T-helper 17 cell (primary cell): ENCODE measurements around the gene MYO16. TPM values are rescaled to one million over a fixed set of nuclear protein-coding genes. Genes with fewer than 3 reads are reported as not detected.

Experiments
- ATAC-seq: fragments of 150-1000 bp; cut with Tn5 transposase; 2 replicates; pipeline ENCODE4 v1.10.0; 2021; ENCODE audit warnings: mild to moderate bottlenecking, moderate library complexity
- DNase-seq, 3 donors: peaks; one replicate each; pipeline versions ENCODE4 v3.0.0 to v3.0.0-alpha.2; 2020 to 2021
- H3K9me3 ChIP-seq: one replicate; pipeline ENCODE4 v1.7.0; 2013; ENCODE audit warnings: low read length, mild to moderate bottlenecking; ENCODE audit not compliant: control insufficient read depth, poor library complexity, severe bottlenecking
- H3K27ac Mint-ChIP-seq: one replicate; pipeline ENCODE4 v1.8.0; 2022; ENCODE audit warnings: mild to moderate bottlenecking, moderate library complexity, mixed read lengths
- H3K27me3 Mint-ChIP-seq: one replicate; pipeline ENCODE4 v1.8.0; 2022; ENCODE audit warnings: mixed read lengths
- H3K36me3 Mint-ChIP-seq: one replicate; pipeline ENCODE4 v1.8.0; 2022; ENCODE audit warnings: low read depth, mixed read lengths
- H3K4me1 Mint-ChIP-seq: one replicate; pipeline ENCODE4 v1.8.0; 2022; ENCODE audit warnings: mild to moderate bottlenecking, mixed read lengths
- H3K4me3 Mint-ChIP-seq: one replicate; pipeline ENCODE4 v1.8.0; 2022; ENCODE audit warnings: mild to moderate bottlenecking, moderate library complexity, mixed read lengths
- total RNA-seq, 4 donors: library from RNA in 2 of 4; stranded (reverse) in 2 of 4; gene quantifications; one replicate each; pipeline ENCODE4 v1.2.3 and lab custom pipeline; 2022 to 2026

Gene MYO16
- total RNA-seq, 2 donors from 2014 or later, result 0.42 to 0.45 TPM

DNA sequence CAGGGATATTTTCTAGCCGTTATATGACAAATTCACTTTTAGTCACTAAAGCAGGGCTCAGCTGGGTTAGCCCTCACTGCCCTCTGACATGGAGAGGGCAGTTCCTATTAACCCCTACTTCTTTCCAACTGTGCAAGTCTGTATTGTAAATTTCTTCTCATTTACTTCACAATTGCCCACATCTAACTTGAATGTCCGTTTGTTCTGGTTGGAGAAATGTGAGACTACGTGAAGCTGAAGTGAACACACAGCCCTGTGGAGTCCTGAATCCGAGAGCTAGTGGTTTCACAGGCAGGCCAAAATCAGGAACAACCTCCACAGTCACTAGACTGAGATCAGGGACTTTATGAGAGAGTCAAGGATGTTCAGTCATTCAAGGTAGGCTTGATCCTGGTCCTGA lies 4.4 kb upstream of the MYO16 start:
- no peak for ATAC-seq
- DNase-seq, result no peak
- H3K4me1 Mint-ChIP-seq, result no peaks in the 10 kb centered on the region
- no peak overlapping the region for H3K27ac Mint-ChIP-seq
- H3K4me3 Mint-ChIP-seq, result no peak overlapping the region
- H3K36me3 Mint-ChIP-seq, result no peaks in the 10 kb centered on the region
- H3K9me3 ChIP-seq, result peaks cover 3% of the 10 kb centered on the region
- H3K27me3 Mint-ChIP-seq, result peaks cover 10% of the 10 kb centered on the region

DNA sequence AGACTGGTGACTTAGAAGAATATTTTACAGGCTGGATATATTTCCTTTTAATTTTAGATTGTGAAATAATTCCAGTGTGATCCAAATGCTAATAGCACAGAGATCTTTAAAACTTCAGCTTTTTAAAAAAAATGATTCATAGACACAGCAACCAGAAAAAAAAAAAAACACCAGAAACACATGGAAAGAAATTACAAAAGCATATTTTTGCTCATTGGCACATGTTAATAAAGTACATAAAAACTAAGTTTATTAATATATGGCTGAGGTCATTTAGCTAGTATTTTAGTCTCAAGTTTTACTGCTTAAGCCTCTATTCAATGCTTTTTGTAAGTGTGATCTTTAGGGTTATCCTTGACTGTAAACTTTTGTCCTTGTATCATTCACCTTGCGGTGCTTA lies 577 bp downstream of the MYO16 start:
- peaks cover 5% of the 10 kb centered on the region for H3K9me3 ChIP-seq
- DNase-seq (no peak), ATAC-seq (no peak)
- H3K36me3 Mint-ChIP-seq, result peaks cover 2% of the 10 kb centered on the region
- H3K4me1 Mint-ChIP-seq, result no peaks in the 10 kb centered on the region
- no peak overlapping the region for H3K27ac Mint-ChIP-seq
- no peak overlapping the region for H3K4me3 Mint-ChIP-seq
- H3K27me3 Mint-ChIP-seq, result peaks cover 10% of the 10 kb centered on the region

DNA sequence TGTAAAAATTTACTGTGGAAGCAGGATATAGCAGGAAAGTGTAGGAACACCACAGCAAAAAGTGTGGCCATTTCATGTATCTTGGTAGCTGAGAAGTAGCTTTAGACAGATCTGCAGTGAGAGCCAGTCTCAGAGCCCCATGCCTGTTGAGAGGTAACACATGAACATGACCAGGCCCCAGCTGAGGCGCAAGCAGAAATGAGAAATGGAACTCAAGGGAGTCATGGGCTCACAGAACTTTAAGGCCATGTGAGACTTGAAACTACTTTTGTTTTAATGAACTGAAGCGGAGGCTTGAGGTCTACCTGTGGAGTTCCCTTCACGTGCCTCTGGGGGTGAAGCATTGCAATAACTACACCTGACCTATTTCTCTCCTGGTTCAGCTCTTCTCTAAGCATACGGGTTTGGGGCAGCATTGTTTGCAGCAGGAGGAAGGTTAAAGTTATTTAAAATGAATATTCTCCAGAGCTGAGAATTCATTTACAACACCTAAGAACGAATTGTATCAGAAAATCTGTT lies 3.3 kb downstream of the MYO16 start:
- Mint-ChIP-seq H3K4me1 (no peaks in the 10 kb centered on the region), H3K27me3 (peaks cover 10% of the 10 kb centered on the region), H3K4me3 (no peak overlapping the region), H3K36me3 (peaks cover 2% of the 10 kb centered on the region), H3K27ac (no peak overlapping the region)
- H3K9me3 ChIP-seq, result peaks cover 2% of the 10 kb centered on the region
- ATAC-seq (no peak), DNase-seq (no peak)

DNA sequence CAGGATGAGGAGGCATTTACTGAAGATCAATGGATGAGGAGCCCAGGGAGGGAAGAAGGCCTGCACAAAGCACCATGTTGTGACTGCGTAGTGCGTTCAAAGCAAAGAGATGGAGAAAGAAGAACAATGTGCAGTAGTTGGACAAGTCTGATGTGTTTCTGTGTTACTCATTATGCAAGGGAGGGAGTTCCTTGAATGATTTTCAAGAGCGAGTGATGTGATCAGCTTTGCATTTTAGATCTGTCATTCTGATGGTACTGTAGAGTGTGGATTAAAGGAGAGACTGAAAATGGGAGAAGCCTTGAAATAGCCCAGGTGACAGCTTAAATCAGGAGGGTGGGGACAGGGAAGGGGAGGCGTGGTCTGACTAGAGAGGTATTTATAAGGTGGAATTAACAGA lies 9.5 kb downstream of the MYO16 start:
- H3K9me3 ChIP-seq, result no peaks in the 10 kb centered on the region
- no peaks in the 10 kb centered on the region for H3K4me1 Mint-ChIP-seq
- no peaks in the 10 kb centered on the region for H3K27me3 Mint-ChIP-seq
- no peak overlapping the region for H3K27ac Mint-ChIP-seq
- DNase-seq, result no peak
- ATAC-seq, result no peak
- no peak overlapping the region for H3K4me3 Mint-ChIP-seq
- H3K36me3 Mint-ChIP-seq, result no peaks in the 10 kb centered on the region

DNA sequence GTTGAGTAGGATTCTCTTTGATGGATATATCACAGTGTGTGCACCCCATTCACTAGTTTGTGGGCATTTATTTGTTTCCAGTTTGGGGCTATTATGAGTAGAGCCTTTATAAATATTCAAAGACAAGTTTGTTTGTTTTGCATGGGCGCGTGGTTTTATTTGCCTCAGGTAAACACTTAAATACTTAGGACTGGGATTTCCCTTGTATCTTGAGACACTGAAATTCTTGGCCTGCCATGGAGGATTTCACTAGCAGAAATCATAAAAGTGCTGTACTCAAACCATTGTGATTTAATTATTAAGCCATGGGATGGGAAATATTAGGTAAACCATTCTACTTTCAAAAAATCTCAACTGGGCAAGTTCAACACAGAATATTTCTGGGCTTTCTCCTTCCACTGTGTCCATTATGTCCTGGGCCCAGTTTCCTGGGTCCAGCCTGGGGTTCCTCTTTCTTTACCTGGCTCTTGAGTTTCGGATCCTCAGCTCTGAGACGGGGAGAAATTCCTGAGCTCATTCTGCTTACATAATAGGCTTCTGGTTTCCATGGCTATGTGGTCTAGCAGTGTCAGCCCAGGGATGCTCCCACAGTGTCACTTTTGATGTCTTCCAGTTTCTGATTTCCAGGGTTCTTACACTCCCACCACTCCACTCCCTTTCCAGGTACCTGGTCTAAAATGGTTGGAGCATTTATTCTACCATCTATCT lies 14.4 kb downstream of the MYO16 start:
- Mint-ChIP-seq H3K27ac (no peak overlapping the region), H3K27me3 (no peaks in the 10 kb centered on the region), H3K4me3 (no peak overlapping the region), H3K36me3 (no peaks in the 10 kb centered on the region), H3K4me1 (no peaks in the 10 kb centered on the region)
- no peak for ATAC-seq
- no peaks in the 10 kb centered on the region for H3K9me3 ChIP-seq
- DNase-seq, result no peak

DNA sequence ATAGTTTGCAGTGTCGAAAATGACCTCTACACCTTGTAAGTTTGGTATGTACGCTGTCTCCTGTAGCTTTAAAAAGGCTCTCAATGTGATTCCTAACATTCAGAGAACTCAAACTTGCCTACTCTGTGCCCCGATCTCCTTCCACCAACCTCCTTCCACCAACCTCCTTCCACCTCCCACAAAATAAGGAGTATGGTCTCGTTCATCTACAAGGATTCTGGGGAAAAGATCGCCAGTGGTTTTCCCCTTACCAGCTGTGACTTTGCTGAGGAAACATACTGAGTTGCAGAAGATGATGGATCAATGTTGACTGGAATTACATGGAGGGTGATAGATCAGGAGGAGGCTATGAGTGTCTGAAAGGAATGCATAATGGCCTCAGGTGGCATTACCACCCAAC lies 16.0 kb downstream of the MYO16 start:
- Mint-ChIP-seq H3K4me1 (no peaks in the 10 kb centered on the region), H3K4me3 (no peak overlapping the region), H3K27me3 (no peaks in the 10 kb centered on the region), H3K36me3 (no peaks in the 10 kb centered on the region), H3K27ac (no peak overlapping the region)
- no peak for ATAC-seq
- no peaks in the 10 kb centered on the region for H3K9me3 ChIP-seq
- DNase-seq, result no peak

DNA sequence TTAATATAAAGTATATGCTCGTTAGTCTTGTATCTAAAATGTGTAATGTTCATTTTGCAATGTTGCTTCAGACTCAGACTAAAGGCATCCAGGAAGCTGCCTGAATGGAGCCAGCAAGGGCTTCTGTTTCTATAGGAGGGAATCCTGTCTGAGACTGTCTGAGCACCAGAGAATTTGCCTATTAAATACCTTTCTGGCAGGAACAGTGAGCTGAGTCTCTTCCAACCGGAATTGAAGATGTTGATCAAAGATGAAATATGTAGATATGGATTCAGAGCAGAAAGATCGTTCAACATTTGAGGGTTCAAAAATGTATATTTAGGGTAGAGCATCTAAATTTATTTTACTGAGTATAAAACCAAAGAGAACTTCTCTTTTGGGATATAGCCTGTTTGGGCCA lies 20.9 kb downstream of the MYO16 start:
- DNase-seq (no peak), ATAC-seq (no peak)
- no peaks in the 10 kb centered on the region for H3K9me3 ChIP-seq
- H3K27ac Mint-ChIP-seq, result no peak overlapping the region
- no peaks in the 10 kb centered on the region for H3K4me1 Mint-ChIP-seq
- no peak overlapping the region for H3K4me3 Mint-ChIP-seq
- H3K36me3 Mint-ChIP-seq, result no peaks in the 10 kb centered on the region
- H3K27me3 Mint-ChIP-seq, result no peaks in the 10 kb centered on the region

DNA sequence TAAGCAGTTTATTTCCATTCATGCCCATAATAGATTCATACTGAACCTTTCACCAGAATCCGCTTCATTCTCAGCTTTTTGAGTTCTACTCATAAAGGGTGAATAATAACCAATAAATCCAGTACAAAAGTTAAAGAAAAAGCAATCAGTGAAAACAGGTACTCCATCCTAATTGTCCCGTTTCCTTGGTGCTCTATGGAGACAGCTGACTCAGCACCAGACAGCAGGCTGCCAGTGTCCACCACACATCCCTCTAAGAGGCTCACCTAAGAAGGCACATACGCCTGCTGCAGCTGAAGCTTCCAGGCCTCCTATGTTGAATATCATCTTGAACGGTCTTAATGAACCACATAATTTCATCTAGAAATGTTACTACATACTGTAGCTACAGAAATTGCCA lies 27.3 kb downstream of the MYO16 start:
- DNase-seq (no peak), ATAC-seq (no peak)
- no peaks in the 10 kb centered on the region for H3K9me3 ChIP-seq
- Mint-ChIP-seq H3K27ac (no peak overlapping the region), H3K4me1 (no peaks in the 10 kb centered on the region), H3K4me3 (no peak overlapping the region), H3K27me3 (no peaks in the 10 kb centered on the region), H3K36me3 (no peaks in the 10 kb centered on the region)

DNA sequence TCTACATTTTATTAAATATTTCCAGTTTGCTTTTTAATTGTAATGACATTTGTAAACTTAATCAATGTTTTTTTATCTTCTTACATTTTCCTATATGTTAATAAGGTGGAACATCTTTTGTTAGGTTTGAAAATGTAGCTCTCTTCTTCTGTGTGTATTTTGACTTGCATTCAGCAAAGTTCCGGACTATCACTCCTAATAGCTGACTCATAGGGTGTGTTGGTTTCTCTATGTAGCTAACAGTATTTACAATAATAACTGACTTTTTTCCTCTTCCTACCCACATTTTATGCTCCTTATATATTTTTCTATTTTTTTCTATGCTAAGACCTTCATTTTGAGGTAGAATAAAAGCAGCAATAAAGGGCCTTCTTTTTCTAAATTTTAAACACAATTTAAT lies 28.1 kb downstream of the MYO16 start:
- H3K4me1 Mint-ChIP-seq, result no peaks in the 10 kb centered on the region
- DNase-seq (no peak), ATAC-seq (no peak)
- H3K27me3 Mint-ChIP-seq, result no peaks in the 10 kb centered on the region
- no peaks in the 10 kb centered on the region for H3K9me3 ChIP-seq
- H3K27ac Mint-ChIP-seq, result no peak overlapping the region
- H3K4me3 Mint-ChIP-seq, result no peak overlapping the region
- no peaks in the 10 kb centered on the region for H3K36me3 Mint-ChIP-seq

DNA sequence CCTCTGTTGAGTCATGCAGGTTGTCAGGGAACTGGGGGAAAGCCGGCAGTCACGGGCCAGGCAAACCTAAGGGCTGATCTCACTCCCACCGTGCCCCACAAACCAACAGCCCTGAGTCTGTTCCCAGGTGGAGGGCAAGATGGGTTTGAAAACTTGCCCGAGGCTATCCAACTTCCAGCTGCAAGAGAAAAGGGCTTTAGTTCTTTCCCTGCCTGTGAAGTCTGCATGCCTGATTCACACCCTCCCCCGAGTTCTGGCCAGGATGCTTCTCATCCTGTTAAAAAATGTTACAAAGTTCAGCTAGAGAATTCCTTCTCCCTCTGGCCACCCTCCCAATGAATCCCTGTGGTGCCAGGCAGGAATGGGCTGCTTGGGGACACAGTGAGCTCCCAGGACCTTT lies 33.1 kb downstream of the MYO16 start:
- no peaks in the 10 kb centered on the region for H3K9me3 ChIP-seq
- H3K4me3 Mint-ChIP-seq, result no peak overlapping the region
- ATAC-seq (no peak), DNase-seq (no peak)
- H3K4me1 Mint-ChIP-seq, result no peaks in the 10 kb centered on the region
- no peak overlapping the region for H3K27ac Mint-ChIP-seq
- peaks cover 7% of the 10 kb centered on the region for H3K27me3 Mint-ChIP-seq
- H3K36me3 Mint-ChIP-seq, result peaks cover 2% of the 10 kb centered on the region

DNA sequence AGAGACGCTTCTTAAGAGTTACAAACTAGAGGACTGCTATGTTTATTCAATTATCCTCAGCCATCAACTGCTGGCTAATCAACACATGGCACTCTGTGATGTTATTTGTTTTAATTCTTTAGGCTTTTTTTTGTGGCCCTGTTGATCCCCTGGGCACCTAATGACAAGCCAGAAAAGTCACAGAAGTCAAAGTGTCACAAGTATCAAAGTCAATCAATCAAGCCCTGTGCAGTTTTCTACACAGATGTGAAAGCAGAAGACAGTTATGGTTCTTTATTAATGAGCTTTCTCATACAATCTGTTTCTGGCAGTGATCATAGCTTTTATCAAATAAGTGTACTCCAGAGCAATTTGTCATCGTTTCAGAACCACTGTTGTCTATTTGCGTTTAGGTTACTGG lies 34.3 kb downstream of the MYO16 start:
- ATAC-seq, result no peak

DNA sequence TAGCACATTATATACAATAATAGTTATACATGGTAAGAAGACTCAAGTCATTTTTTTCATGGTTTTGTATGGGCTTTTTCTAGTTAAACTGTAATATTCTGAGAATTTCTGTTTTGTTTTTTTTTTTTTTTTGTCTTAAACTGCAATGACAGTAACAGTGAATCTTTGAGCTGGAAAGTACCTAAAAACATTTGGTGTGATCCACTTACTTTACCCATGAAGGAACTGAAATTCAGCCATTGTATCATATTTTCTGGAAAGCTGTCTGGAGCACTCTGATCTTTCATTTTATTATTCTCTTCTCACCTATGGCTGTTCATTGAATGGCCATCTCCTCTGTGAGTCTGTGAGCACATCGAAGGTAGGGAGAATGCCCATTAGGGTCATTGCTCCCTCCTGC lies 37.8 kb downstream of the MYO16 start:
- H3K9me3 ChIP-seq, result no peaks in the 10 kb centered on the region
- Mint-ChIP-seq H3K4me1 (no peaks in the 10 kb centered on the region), H3K27me3 (peaks cover 9% of the 10 kb centered on the region), H3K36me3 (peaks cover 2% of the 10 kb centered on the region), H3K27ac (no peak overlapping the region), H3K4me3 (no peak overlapping the region)
- DNase-seq (no peak), ATAC-seq (no peak)

More for the DNA sequence above, 34.3 kb downstream of the MYO16 start:
- Mint-ChIP-seq H3K4me3 (no peak overlapping the region), H3K36me3 (peaks cover 2% of the 10 kb centered on the region), H3K27me3 (peaks cover 9% of the 10 kb centered on the region), H3K27ac (no peak overlapping the region), H3K4me1 (no peaks in the 10 kb centered on the region)
- DNase-seq, result no peak
- H3K9me3 ChIP-seq, result no peaks in the 10 kb centered on the region

DNA sequence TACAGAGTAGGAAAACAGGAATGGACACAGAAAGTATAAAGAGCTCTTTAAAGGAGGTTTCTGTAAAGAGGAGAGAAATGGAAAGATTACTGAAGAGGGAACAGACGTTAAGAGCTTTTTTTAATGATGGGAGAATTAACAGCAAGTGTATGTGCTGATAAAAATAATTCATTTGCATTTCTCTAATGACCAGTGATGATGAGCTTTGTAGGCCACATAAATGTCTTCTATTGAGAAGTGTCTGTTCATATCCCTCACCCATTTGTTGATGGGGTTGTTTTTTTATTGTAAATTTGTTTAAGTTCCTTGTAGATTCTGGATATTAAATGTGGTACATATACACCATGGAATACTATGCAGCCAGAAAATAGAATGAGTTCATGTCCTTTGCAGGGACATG lies 40.0 kb downstream of the MYO16 start:
- peaks cover 9% of the 10 kb centered on the region for H3K27me3 Mint-ChIP-seq
- no peaks in the 10 kb centered on the region for H3K9me3 ChIP-seq
- H3K27ac Mint-ChIP-seq, result no peak overlapping the region
- ATAC-seq, result no peak
- H3K36me3 Mint-ChIP-seq, result peaks cover 2% of the 10 kb centered on the region
- H3K4me3 Mint-ChIP-seq, result no peak overlapping the region
- DNase-seq, result no peak
- H3K4me1 Mint-ChIP-seq, result no peaks in the 10 kb centered on the region

DNA sequence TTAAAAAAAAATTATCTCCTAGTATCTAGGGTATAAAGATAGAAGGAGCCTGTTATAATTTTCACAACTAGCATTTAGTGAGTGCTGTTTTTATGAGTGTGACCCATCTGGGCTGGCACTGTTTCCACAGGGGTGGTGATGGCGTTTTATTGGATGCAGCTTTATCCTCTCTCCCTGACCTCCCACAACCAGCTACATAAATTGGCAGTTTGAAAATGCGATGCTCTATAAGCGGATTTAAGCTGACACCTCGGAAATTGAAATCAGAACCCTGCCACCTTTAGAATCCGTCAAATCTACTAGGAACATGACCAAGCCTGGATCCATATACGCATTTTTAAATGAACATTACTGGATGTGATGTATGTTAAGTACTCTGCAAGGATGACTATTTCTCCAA lies 44.9 kb downstream of the MYO16 start:
- ATAC-seq (no peak), DNase-seq (no peak)
- Mint-ChIP-seq H3K27me3 (peaks cover 19% of the 10 kb centered on the region), H3K4me3 (no peak overlapping the region), H3K27ac (no peak overlapping the region), H3K4me1 (peaks cover 2% of the 10 kb centered on the region), H3K36me3 (no peaks in the 10 kb centered on the region)
- no peaks in the 10 kb centered on the region for H3K9me3 ChIP-seq
